Gastroesophageal sphincter (tissue), 3 donors: ENCODE results near the gene CCND1.
"Not testable (repeated sequence)": the region's sequence is repeated elsewhere in the genome, so short reads cannot be mapped to it uniquely, and the experiment has no call there.

Experiments used
- POLR2A ChIP-seq, 2 donors: fragments of 450-650 bp; IDR thresholded peaks; one replicate each; pipeline ENCODE4 v1.6.1; 2017; ENCODE audit warnings: antibody characterized with exemption in 2 of 2, mild to moderate bottlenecking in 2 of 2, moderate library complexity in 1 of 2
- TF ChIP-seq, protein P1 (sequence below), 4 experiments: fragments of 200-600 bp in 2 of 4; fragments of 450-650 bp in 2 of 4; sonication (generic) in 1 of 4; IDR thresholded peaks; one replicate each; pipeline ENCODE4 v1.5.1; 2017 to 2019; ENCODE audit warnings: antibody characterized with exemption in 4 of 4, mild to moderate bottlenecking in 2 of 4, moderate library complexity in 2 of 4

GRCh38 chr11:69622097-69622681 lies 18.8 kb upstream of the CCND1 start:
- TF ChIP-seq, protein P1, sequence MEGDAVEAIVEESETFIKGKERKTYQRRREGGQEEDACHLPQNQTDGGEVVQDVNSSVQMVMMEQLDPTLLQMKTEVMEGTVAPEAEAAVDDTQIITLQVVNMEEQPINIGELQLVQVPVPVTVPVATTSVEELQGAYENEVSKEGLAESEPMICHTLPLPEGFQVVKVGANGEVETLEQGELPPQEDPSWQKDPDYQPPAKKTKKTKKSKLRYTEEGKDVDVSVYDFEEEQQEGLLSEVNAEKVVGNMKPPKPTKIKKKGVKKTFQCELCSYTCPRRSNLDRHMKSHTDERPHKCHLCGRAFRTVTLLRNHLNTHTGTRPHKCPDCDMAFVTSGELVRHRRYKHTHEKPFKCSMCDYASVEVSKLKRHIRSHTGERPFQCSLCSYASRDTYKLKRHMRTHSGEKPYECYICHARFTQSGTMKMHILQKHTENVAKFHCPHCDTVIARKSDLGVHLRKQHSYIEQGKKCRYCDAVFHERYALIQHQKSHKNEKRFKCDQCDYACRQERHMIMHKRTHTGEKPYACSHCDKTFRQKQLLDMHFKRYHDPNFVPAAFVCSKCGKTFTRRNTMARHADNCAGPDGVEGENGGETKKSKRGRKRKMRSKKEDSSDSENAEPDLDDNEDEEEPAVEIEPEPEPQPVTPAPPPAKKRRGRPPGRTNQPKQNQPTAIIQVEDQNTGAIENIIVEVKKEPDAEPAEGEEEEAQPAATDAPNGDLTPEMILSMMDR (IDR thresholded peaks at IDR 0.05), result not testable (repeated sequence)
- TF ChIP-seq POLR2A (IDR thresholded peaks at IDR 0.05), result not testable (repeated sequence)
